Measurements from ENCODE around the gene TTLL1. TPM values are rescaled to one million over a fixed set of nuclear protein-coding genes. Genes with fewer than 3 reads are reported as not detected.

The TTLL1 gene
- total and polyA plus RNA-seq, 4 donors = 0.50 to 2.2 (median 1.1) TPM

GRCh38 chr22:43127166-43127908 is 38.1 kb upstream of the TTLL1 start:
- DNase-seq (ENCODE audit: low spot score) = no peak

More at GRCh38 chr22:43127166-43127908, 38.1 kb upstream of the TTLL1 start:
- WGBS = 83% methylated on average over 17 of the region's 17 CpGs
- no peaks in the 10 kb centered on the region for H3K27me3 ChIP-seq (ENCODE audit: control insufficient read depth in 4 of 4, insufficient read depth in 4 of 4, low read length in 3 of 4)
- H3K36me3 ChIP-seq (ENCODE audit: control insufficient read depth in 4 of 4, insufficient read depth in 3 of 4, low read depth in 1 of 4, low read length in 3 of 4) = peaks cover 0 to 3% (median 0%) of the 10 kb centered on the region in 4 donors
- no peaks in the 10 kb centered on the region for H3K9me3 ChIP-seq (ENCODE audit: control insufficient read depth in 4 of 4, low read length in 3 of 4)
- H3K4me3 ChIP-seq (ENCODE audit: low read depth in 1 of 3, low read length in 3 of 3) = no peak overlapping the region
- no peak overlapping the region for H3K27ac ChIP-seq (ENCODE audit: low read depth in 1 of 2, low read length in 2 of 2)
- TF ChIP-seq FOXA2 (IDR thresholded peaks at IDR 0.05) (no peak), FOXA1 (IDR thresholded peaks at IDR 0.05) (no peak), HNF4A (conservative IDR thresholded peaks at IDR 0.05) (no peak), YY1 (IDR thresholded peaks at IDR 0.05) (no peak), ZBTB33 (IDR thresholded peaks at IDR 0.05) (no peak), RXRA (IDR thresholded peaks at IDR 0.05) (no peak), RAD21 (IDR thresholded peaks at IDR 0.05) (no peak), ATF3 (IDR thresholded peaks at IDR 0.05) (no peak), HNF4G (IDR thresholded peaks at IDR 0.05) (no peak), REST (IDR thresholded peaks at IDR 0.05) (no peak), TAF1 (conservative IDR thresholded peaks at IDR 0.05) (no peak), EGR1 (IDR thresholded peaks at IDR 0.05; ENCODE audit: low read depth in 2 of 2) (no peak), JUND (IDR thresholded peaks at IDR 0.05) (no peak), SP1 (IDR thresholded peaks at IDR 0.05) (no peak), NR2F2 (IDR thresholded peaks at IDR 0.05) (no peak), CTCF (IDR thresholded peaks at IDR 0.05; ENCODE audit: low read depth, low read length, missing input control) (no peak), GABPA (IDR thresholded peaks at IDR 0.05 in 1 of 2, conservative IDR thresholded peaks at IDR 0.05 in 1 of 2) (no peak), MAX (IDR thresholded peaks at IDR 0.05) (no peak)
- no peak overlapping the region for H3K9ac ChIP-seq (ENCODE audit: low read depth in 1 of 2, low read length in 2 of 2)
- peaks cover 0 to 8% (median 4%) of the 10 kb centered on the region in 4 donors for H3K4me1 ChIP-seq (ENCODE audit: control insufficient read depth in 4 of 4, insufficient read depth in 4 of 4, low read length in 3 of 4)

All from liver (tissue), 9 donors.